Transverse colon (tissue), 4 donors: ENCODE data around the gene SEMA6C. TPM values are rescaled to one million over a fixed set of nuclear protein-coding genes. Genes with fewer than 3 reads are reported as not detected.

Experiments used
- DNase-seq: peaks from one replicate; pipeline ENCODE4 v3.0.0-alpha.2; 2019
- H3K27ac ChIP-seq, 4 donors: fragments of 200-600 bp; sonication (generic); 2 replicates each; pipeline ENCODE4 v1.5.1; 2016 to 2018; ENCODE audit warnings: inconsistent platforms in 4 of 4
- H3K27me3 ChIP-seq: fragments of 200-600 bp; sonication (generic); 2 replicates; pipeline ENCODE4 v1.5.1; 2017; ENCODE audit warnings: inconsistent platforms
- H3K36me3 ChIP-seq, 4 donors: fragments of 200-600 bp; sonication (generic); 2 replicates each; pipeline ENCODE4 v1.5.1; 2017 to 2019; ENCODE audit warnings: inconsistent platforms in 4 of 4
- H3K4me1 ChIP-seq, 4 donors: fragments of 200-600 bp; sonication (generic); 2 replicates each; pipeline ENCODE4 v1.5.1; 2017 to 2020; ENCODE audit warnings: inconsistent platforms in 4 of 4
- H3K4me3 ChIP-seq, 4 donors: fragments of 200-600 bp; sonication (generic); 1 replicate in 1 of 4; 2 replicates in 3 of 4; pipeline versions ENCODE4 v1.5.1 to v1.6.1; 2017 to 2019; ENCODE audit warnings: inconsistent platforms in 4 of 4
- H3K9me3 ChIP-seq, 2 donors: fragments of 200-600 bp; sonication (generic); 2 replicates each; pipeline ENCODE4 v1.5.1; 2017 to 2019; ENCODE audit warnings: inconsistent platforms in 2 of 2
- EP300 ChIP-seq: sonication (generic); formaldehyde crosslinking; IDR thresholded peaks from one replicate; pipeline ENCODE4 v1.6.1; 2017; ENCODE audit warnings: antibody characterized with exemption, low read depth
- POLR2A ChIP-seq: fragments of 450-650 bp; IDR thresholded peaks from one replicate; pipeline ENCODE4 v1.6.1; 2016; ENCODE audit warnings: antibody characterized with exemption, mild to moderate bottlenecking, moderate library complexity
- POLR2AphosphoS5 ChIP-seq, 3 donors: sonication (generic); formaldehyde crosslinking; IDR thresholded peaks; one replicate each; pipeline ENCODE4 v1.6.1; 2016; ENCODE audit warnings: antibody characterized with exemption in 3 of 3
- WGBS, 2 donors: methylation state at CpG; one replicate each; pipeline ENCODE4 v1.1.5; 2018; ENCODE audit warnings: low coverage in 1 of 2; 5-methylcytosine and 5-hydroxymethylcytosine counted together
- in situ Hi-C, 4 donors: fragments of 200-750 bp; cut with MboI; loops; one replicate each; pipeline versions ENCODE4 v1.15.0 to v1.15.1; 2017; ENCODE audit warnings: low sequenced_read_pairs in 3 of 4, low pct_ligation_motif_present in 1 of 4, low pct_unique_long_range_greater_than_20kb in 1 of 4
- intact Hi-C: fragments of 100-400 bp; cut with DNase I; formaldehyde crosslinking; loops from one replicate; pipeline ENCODE4 v1.15.1; 2023; ENCODE audit warnings: low total_unique reads
- total RNA-seq, 4 donors: library from RNA; depleted of rRNA; stranded (reverse); fragments of >200 nt; gene quantifications; one replicate each; pipeline ENCODE4 v1.1.0, GENCODE V29; 2016
- TF ChIP-seq, protein P1 (sequence below), 5 experiments: fragments of 200-600 bp in 3 of 5; fragments of 450-650 bp in 2 of 5; sonication (generic) in 3 of 5; IDR thresholded peaks; 1 replicate in 2 of 5; 2 replicates in 3 of 5; pipeline ENCODE4 v1.5.1; 2016 to 2017; ENCODE audit warnings: antibody characterized with exemption in 5 of 5, inconsistent platforms in 3 of 5, mild to moderate bottlenecking in 2 of 5, moderate library complexity in 1 of 5

Gene SEMA6C
- total RNA-seq, 4 donors from 2014 or later: 1.8 to 16.3 (median 2.9) TPM

DNA sequence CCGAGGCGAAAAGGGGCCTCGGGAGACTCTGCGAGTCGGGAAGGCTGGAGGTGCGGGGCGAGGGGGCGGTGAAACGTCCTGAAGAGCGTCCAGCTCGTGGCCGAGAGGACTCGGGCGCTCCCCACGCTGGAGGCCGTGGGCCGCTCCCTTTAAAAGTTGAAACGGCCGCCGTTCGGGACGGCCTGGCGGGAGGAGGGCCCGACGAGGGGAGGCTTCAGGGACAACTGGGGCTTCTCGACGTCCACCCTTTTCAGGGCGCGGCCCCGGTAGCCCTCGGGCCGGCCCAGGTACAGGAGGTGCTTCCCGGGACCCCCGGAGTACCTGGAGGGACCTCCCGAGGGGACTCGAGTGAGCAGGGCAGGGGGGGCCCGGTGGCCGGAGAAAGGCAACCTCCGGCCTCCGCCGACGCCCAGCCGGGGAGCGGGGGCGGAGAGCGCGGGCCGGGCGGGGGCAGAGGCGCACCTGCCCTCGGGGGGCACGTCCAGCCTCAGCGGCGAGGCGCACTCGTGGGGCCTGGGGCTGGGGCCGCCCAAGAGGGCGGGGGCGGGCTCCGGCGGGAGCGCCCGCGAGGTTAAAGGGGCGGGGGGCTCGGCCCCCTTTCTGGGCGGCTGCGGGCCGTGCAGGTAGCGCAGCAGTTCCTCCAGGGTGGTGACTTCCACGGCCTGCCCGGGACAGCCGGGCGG lies 14.0 kb downstream of the SEMA6C start:
- peak overlapping the region in 3 of 4 donors; percentile 19 to 54 (median 29) for H3K4me3 ChIP-seq
- no peaks in the 10 kb centered on the region for H3K9me3 ChIP-seq
- in situ Hi-C loops: no loop called here
- H3K27ac ChIP-seq: peak overlapping the region in 2 of 4 donors; percentile 43 to 65
- peaks cover 27% of the 10 kb centered on the region for H3K27me3 ChIP-seq
- H3K36me3 ChIP-seq: no peaks in the 10 kb centered on the region
- no peak for DNase-seq
- TF ChIP-seq, protein P1, sequence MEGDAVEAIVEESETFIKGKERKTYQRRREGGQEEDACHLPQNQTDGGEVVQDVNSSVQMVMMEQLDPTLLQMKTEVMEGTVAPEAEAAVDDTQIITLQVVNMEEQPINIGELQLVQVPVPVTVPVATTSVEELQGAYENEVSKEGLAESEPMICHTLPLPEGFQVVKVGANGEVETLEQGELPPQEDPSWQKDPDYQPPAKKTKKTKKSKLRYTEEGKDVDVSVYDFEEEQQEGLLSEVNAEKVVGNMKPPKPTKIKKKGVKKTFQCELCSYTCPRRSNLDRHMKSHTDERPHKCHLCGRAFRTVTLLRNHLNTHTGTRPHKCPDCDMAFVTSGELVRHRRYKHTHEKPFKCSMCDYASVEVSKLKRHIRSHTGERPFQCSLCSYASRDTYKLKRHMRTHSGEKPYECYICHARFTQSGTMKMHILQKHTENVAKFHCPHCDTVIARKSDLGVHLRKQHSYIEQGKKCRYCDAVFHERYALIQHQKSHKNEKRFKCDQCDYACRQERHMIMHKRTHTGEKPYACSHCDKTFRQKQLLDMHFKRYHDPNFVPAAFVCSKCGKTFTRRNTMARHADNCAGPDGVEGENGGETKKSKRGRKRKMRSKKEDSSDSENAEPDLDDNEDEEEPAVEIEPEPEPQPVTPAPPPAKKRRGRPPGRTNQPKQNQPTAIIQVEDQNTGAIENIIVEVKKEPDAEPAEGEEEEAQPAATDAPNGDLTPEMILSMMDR (IDR thresholded peaks at IDR 0.05): no peak
- TF ChIP-seq EP300 (no peak), POLR2A (no peak), POLR2AphosphoS5 (IDR thresholded peaks at IDR 0.05) (no peak)
- intact Hi-C loops: no loop called here
- WGBS, 2 donors: 43% methylated on average over 28 of the region's 74 CpGs; no CpG with 5 or more reads in 1 of the 2 donors
- H3K4me1 ChIP-seq: peaks cover 0 to 22% (median 15%) of the 10 kb centered on the region in 4 donors

DNA sequence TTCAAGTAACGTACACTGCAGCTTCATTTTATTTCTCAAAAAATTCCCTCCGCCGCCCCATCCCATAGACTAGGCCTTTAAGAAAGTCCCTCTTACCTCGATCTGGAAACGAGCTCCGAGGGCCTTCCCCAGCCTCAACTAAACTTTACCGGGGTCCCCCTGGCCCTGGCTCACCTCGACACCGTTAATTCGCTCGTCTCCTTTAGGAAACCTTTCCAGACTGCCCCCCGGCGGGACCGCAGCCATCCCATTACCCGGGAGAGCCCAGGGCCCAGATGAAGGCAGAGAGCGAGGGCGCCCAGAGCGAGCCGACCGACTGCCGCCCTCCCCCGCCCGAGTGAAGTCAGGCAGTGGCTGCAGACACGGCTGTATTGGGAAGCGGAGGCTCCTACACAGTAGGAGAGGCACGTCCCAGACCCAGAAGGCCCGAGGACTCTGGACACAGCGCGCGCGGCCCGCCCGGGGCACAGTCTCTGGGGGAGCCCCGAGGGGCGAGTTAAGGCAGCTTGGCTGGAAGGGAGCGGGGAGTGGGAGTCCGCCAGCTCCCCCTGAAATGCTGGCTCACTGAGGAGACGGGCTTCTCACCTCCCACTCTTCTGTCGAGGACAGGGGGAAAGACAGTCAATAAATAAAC lies 14.6 kb downstream of the SEMA6C start:
- DNase-seq: peak; percentile 26
- 2 to 42% methylated on average over 9 to 39 of the region's 39 CpGs for WGBS, 2 donors
- Histone ChIP-seq H3K36me3 (no peaks in the 10 kb centered on the region), H3K27ac (peak overlapping the region; percentile 27 to 65 (median 45)), H3K27me3 (peaks cover 27% of the 10 kb centered on the region), H3K9me3 (no peaks in the 10 kb centered on the region), H3K4me1 (peaks cover 0 to 22% (median 15%) of the 10 kb centered on the region in 4 donors), H3K4me3 (peak overlapping the region in 3 of 4 donors; percentile 19 to 54 (median 29))
- in situ Hi-C loops (no loop called here), intact Hi-C loops (no loop called here)
- TF ChIP-seq, protein P1 (IDR thresholded peaks at IDR 0.05): no peak
- TF ChIP-seq POLR2AphosphoS5 (IDR thresholded peaks at IDR 0.05) (no peak), POLR2A (no peak), EP300 (no peak)

GRCh38 chr1:151130987-151131586 lies 15.3 kb downstream of the SEMA6C start:
- in situ Hi-C loops (no loop called here), intact Hi-C loops (no loop called here)
- peaks cover 27% of the 10 kb centered on the region for H3K27me3 ChIP-seq
- peak overlapping the region; percentile 27 to 65 (median 45) for H3K27ac ChIP-seq
- no peaks in the 10 kb centered on the region for H3K9me3 ChIP-seq
- peak; percentile 84 for DNase-seq
- TF ChIP-seq EP300 (no peak), POLR2AphosphoS5 (IDR thresholded peaks at IDR 0.05) (peak in 2 of 3 donors; percentile 12 to 24)
- peak overlapping the region in 3 of 4 donors; percentile 19 to 54 (median 29) for H3K4me3 ChIP-seq
- no peaks in the 10 kb centered on the region for H3K36me3 ChIP-seq
- H3K4me1 ChIP-seq: peaks cover 0 to 22% (median 15%) of the 10 kb centered on the region in 4 donors
- 15 to 67% methylated on average over 1 to 44 of the region's 45 CpGs for WGBS, 2 donors

DNA sequence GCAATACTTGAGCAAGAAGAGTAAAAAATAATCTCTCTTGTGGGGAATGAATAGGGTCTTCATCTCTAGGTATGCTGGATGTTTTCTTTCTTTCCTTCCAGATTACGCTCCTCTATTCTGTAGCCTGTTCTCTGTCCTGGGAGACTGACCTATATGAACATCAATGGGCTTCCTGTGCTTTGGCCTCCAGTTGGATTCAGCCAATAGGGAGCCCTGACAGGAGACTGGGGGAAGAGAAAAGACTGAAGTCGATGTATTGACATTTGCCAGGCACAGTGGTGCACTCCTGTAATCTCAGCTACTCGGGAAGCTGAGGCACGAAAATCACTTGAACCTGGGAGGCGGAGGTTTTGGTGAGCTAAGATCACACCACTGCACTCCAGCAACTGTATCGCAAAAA lies 17.6 kb downstream of the SEMA6C start:
- H3K4me3 ChIP-seq: no peak overlapping the region
- TF ChIP-seq EP300 (no peak), POLR2AphosphoS5 (IDR thresholded peaks at IDR 0.05) (no peak), POLR2A (no peak)
- TF ChIP-seq, protein P1 (IDR thresholded peaks at IDR 0.05): no peak
- DNase-seq: no peak
- intact Hi-C loops: no loop called here
- in situ Hi-C loops: no loop called here
- no peaks in the 10 kb centered on the region for H3K36me3 ChIP-seq
- 84 to 95% methylated on average over 4 to 6 of the region's 6 CpGs for WGBS, 2 donors
- H3K27me3 ChIP-seq: peaks cover 27% of the 10 kb centered on the region
- no peaks in the 10 kb centered on the region for H3K9me3 ChIP-seq
- H3K27ac ChIP-seq: no peak overlapping the region
- H3K4me1 ChIP-seq: peaks cover 0 to 22% (median 15%) of the 10 kb centered on the region in 4 donors
